Large intestine (tissue), 3 donors: Measurements from ENCODE around the gene ADAMTSL5. TPM values are rescaled to one million over a fixed set of nuclear protein-coding genes. Genes with fewer than 3 reads are reported as not detected.
A peak's percentile ranks its signal among the peaks of the same experiment; 100 is the strongest.
"Not testable (repeated sequence)": the region's sequence is repeated elsewhere in the genome, so short reads cannot be mapped to it uniquely, and the experiment has no call there.

Experiments used
- DNase-seq, 2 donors: peaks; one replicate each; pipeline versions ENCODE4 v3.0.0 to v3.0.0-alpha.2; 2013
- H3K27ac ChIP-seq: one replicate; pipeline ENCODE4 v1.5.1; 2013; ENCODE audit warnings: low read length
- H3K27me3 ChIP-seq: 2 replicates; pipeline ENCODE4 v1.6.1; 2013; ENCODE audit warnings: low read length; ENCODE audit not compliant: control insufficient read depth, insufficient read depth
- H3K36me3 ChIP-seq: 2 replicates; pipeline ENCODE4 v1.6.1; 2013; ENCODE audit warnings: low read length; ENCODE audit not compliant: control insufficient read depth, insufficient read depth
- H3K4me1 ChIP-seq: one replicate; pipeline ENCODE4 v1.6.1; 2013; ENCODE audit warnings: low read length; ENCODE audit not compliant: control insufficient read depth, insufficient read depth
- H3K4me3 ChIP-seq: one replicate; pipeline ENCODE4 v1.5.1; 2013; ENCODE audit warnings: low read length
- H3K9me3 ChIP-seq: one replicate; pipeline ENCODE4 v1.6.1; 2013; ENCODE audit warnings: mild to moderate bottlenecking, low read depth, low read length, moderate library complexity; ENCODE audit not compliant: control insufficient read depth
- WGBS: methylation state at CpG from one replicate; pipeline ENCODE4 v1.1.5; 2013; ENCODE audit warnings: low lambda C conversion rate; ENCODE audit not compliant: insufficient coverage; 5-methylcytosine and 5-hydroxymethylcytosine counted together
- polyA plus RNA-seq: library from polyadenylated mRNA; unstranded; fragments of 120-200 nt; gene quantifications from one replicate; pipeline ENCODE4 v1.2.1, GENCODE V29; 2013

Gene ADAMTSL5
- polyA plus RNA-seq, 1 donor, result 24.9 TPM

DNA sequence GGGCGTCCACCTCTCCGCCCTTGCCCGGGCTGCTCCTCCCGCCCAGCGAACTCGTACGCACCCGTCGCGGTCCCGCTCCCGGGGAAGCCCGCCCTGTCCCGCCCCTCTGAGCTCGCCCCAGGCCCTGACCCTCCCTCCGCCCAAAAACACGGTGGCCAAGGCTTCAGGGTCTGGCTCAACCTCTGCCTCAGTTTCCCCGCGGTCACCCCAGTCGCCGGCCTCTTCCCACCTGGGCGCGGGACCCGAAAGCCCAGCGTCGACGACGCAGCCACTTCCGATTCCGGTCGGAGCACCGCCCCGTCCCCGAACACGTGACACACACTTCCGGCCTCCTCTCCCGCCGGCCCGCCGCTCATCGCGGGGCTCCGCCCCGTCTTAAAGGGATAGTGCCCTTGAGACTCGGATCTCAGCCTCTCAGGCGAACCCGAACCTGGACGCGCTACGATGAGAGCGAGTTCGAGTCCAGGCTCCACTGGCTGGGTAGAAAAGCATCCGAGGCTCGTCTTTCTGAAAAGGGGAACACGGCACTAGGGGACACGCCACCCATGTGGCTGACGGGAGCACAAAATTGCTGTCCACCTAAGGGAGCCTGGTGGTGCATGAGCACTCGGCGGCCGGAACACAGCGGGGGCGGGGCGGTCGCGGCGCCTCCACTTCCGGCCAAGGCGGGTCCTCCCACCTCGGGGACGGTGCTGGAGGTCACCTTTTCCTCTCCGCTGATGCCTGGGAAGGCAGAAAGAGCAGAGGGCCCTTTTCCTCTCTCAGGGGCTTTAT is 33.7 kb downstream of the ADAMTSL5 start, which contains the start of gene C19orf25:
TSS of gene C19orf25 (minus strand) at position 282 of the 774 bp plus-strand sequence. CDS start 312 bp downstream, outside the sequence.
- no peaks in the 10 kb centered on the region for H3K27me3 ChIP-seq
- no peaks in the 10 kb centered on the region for H3K9me3 ChIP-seq
- peaks cover 3% of the 10 kb centered on the region for H3K4me1 ChIP-seq
- WGBS, result no CpG with 5 or more reads among the region's 71 CpGs
- peak; percentile 95 to 96 for DNase-seq
- H3K27ac ChIP-seq, result peak within 1 kb of the TSS; percentile 65
- peaks cover 23% of the 10 kb centered on the region for H3K36me3 ChIP-seq
- H3K4me3 ChIP-seq, result peak within 1 kb of the TSS; percentile 85

- no CpG with 5 or more reads among the region's 9 CpGs for WGBS
- not testable (repeated sequence) for H3K27ac ChIP-seq, H3K9me3 ChIP-seq, H3K4me3 ChIP-seq, H3K4me1 ChIP-seq, DNase-seq
- H3K36me3 ChIP-seq, result peaks cover 23% of the 10 kb centered on the region
- peaks cover 16% of the 10 kb centered on the region for H3K27me3 ChIP-seq
Measured at GRCh38 chr19:1477056-1477455, 35.8 kb downstream of the ADAMTSL5 start.

GRCh38 chr19:1475751-1476437 is 36.9 kb downstream of the ADAMTSL5 start:
- H3K4me3 ChIP-seq, result no peak overlapping the region
- H3K4me1 ChIP-seq, result peaks cover 15% of the 10 kb centered on the region
- peaks cover under 1% of the 10 kb centered on the region for H3K9me3 ChIP-seq
- no peak for DNase-seq
- H3K27ac ChIP-seq, result no peak overlapping the region
- peaks cover 23% of the 10 kb centered on the region for H3K36me3 ChIP-seq
- H3K27me3 ChIP-seq, result peaks cover 27% of the 10 kb centered on the region
- no CpG with 5 or more reads among the region's 31 CpGs for WGBS

GRCh38 chr19:1474765-1475351 is 38.0 kb downstream of the ADAMTSL5 start:
- no peak overlapping the region for H3K27ac ChIP-seq
- WGBS, result no CpG with 5 or more reads among the region's 26 CpGs
- peaks cover 25% of the 10 kb centered on the region for H3K4me1 ChIP-seq
- peaks cover 9% of the 10 kb centered on the region for H3K9me3 ChIP-seq
- no peak for DNase-seq
- peaks cover 37% of the 10 kb centered on the region for H3K27me3 ChIP-seq
- peaks cover 23% of the 10 kb centered on the region for H3K36me3 ChIP-seq
- H3K4me3 ChIP-seq, result no peak overlapping the region

- H3K4me3 ChIP-seq, result no peak overlapping the region
- DNase-seq, result no peak
- H3K27me3 ChIP-seq, result peaks cover 41% of the 10 kb centered on the region
- H3K36me3 ChIP-seq, result peaks cover 23% of the 10 kb centered on the region
- no CpG with 5 or more reads among the region's 31 CpGs for WGBS
- H3K9me3 ChIP-seq, result peaks cover 9% of the 10 kb centered on the region
- H3K27ac ChIP-seq, result no peak overlapping the region
- H3K4me1 ChIP-seq, result peaks cover 23% of the 10 kb centered on the region
Measured at GRCh38 chr19:1474011-1474764, 38.6 kb downstream of the ADAMTSL5 start.

- no peak for DNase-seq
- Histone ChIP-seq H3K4me3 (no peak overlapping the region), H3K4me1 (peaks cover 26% of the 10 kb centered on the region), H3K27me3 (peaks cover 47% of the 10 kb centered on the region), H3K9me3 (peaks cover 14% of the 10 kb centered on the region), H3K27ac (no peak overlapping the region), H3K36me3 (peaks cover 23% of the 10 kb centered on the region)
- no CpG with 5 or more reads among the region's 20 CpGs for WGBS
Measured at GRCh38 chr19:1473085-1473851, 39.6 kb downstream of the ADAMTSL5 start.

DNA sequence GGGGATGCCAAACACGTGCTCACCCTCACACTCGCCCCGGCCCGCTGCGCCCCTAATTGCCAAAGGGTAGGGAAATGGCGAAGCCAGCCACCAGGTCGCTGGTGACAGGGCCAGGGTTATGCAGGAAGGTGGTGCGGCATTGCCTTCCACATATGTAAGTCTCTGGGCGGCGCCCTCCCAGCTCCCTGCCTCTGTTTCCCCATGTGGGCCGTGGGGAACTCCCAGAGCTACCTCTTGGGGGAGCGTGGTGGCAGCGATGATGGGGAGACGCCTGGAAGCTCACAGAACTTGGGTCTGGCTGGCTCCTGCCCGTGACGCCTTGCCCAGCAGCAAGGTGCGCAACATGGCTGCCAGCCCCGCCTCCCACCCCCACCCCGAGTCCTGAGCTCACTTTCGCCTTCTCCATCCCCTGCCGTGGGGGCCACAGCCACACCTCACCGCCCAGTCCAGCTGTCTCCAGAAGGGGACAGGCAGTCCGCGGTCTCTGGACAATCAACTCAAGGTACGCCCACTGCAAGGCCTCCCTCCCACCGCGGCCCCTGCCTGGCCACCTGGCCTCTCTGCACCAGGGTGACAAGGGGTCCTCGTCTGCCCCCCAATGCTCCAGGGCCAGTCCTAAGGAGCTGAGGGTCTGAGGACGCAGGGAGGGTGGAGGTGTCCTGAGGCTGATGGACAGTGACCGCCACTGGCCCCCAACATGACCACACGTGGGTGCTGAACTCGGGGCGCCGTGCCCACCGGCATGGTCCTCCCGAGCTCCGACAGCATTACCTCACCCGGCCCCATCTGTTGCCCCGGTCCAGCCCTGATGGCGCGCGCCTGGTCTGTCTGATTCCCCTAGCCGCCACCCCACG is 40.4 kb downstream of the ADAMTSL5 start:
- H3K27me3 ChIP-seq, result peaks cover 55% of the 10 kb centered on the region
- DNase-seq, result no peak
- H3K4me3 ChIP-seq, result no peak overlapping the region
- peaks cover 16% of the 10 kb centered on the region for H3K9me3 ChIP-seq
- peaks cover 22% of the 10 kb centered on the region for H3K36me3 ChIP-seq
- H3K27ac ChIP-seq, result no peak overlapping the region
- WGBS, result no CpG with 5 or more reads among the region's 44 CpGs
- H3K4me1 ChIP-seq, result peaks cover 27% of the 10 kb centered on the region

- Histone ChIP-seq H3K4me3 (no peak overlapping the region), H3K27ac (no peak overlapping the region)
- DNase-seq, result no peak
Measured at GRCh38 chr19:1471515-1472160, 41.2 kb downstream of the ADAMTSL5 start.

More at GRCh38 chr19:1471515-1472160, 41.2 kb downstream of the ADAMTSL5 start:
- Histone ChIP-seq H3K27me3 (peaks cover 62% of the 10 kb centered on the region), H3K4me1 (peaks cover 27% of the 10 kb centered on the region), H3K36me3 (peaks cover 18% of the 10 kb centered on the region), H3K9me3 (peaks cover 19% of the 10 kb centered on the region)
- no CpG with 5 or more reads among the region's 24 CpGs for WGBS
